Ishikawa (cell line): Measurements from ENCODE around the gene MCRS1.

Experiments used
- CEBPB ChIP-seq: IDR thresholded peaks from 2 replicates; pipeline ENCODE4 v1.6.1; 2012
- CREB1 ChIP-seq: IDR thresholded peaks from 2 replicates; pipeline ENCODE4 v1.6.1; 2012; ENCODE audit warnings: low read depth
- EGR1 ChIP-seq: IDR thresholded peaks from 2 replicates; pipeline ENCODE4 v1.6.1; 2012
- EP300 ChIP-seq: IDR thresholded peaks from 2 replicates; pipeline ENCODE4 v1.6.1; 2012; ENCODE audit warnings: borderline replicate concordance
- FOXM1 ChIP-seq: IDR thresholded peaks from 2 replicates; pipeline ENCODE4 v1.6.1; 2012; ENCODE audit warnings: low read depth, borderline replicate concordance
- MAX ChIP-seq: IDR thresholded peaks from 2 replicates; pipeline ENCODE4 v1.6.1; 2012
- REST ChIP-seq: IDR thresholded peaks from 2 replicates; pipeline ENCODE4 v1.6.1; 2012; ENCODE audit warnings: low read depth, mild to moderate bottlenecking
- TAF1 ChIP-seq: IDR thresholded peaks from 2 replicates; pipeline ENCODE4 v1.6.1; 2012; ENCODE audit warnings: low read depth, mild to moderate bottlenecking
- TCF12 ChIP-seq: IDR thresholded peaks from 2 replicates; pipeline ENCODE4 v1.6.1; 2012; ENCODE audit warnings: low read depth
- TEAD4 ChIP-seq: IDR thresholded peaks from 2 replicates; pipeline ENCODE4 v1.6.1; 2012
- USF1 ChIP-seq: IDR thresholded peaks from 2 replicates; pipeline ENCODE4 v1.6.1; 2012
- YY1 ChIP-seq: IDR thresholded peaks from 2 replicates; pipeline ENCODE4 v1.6.1; 2012; ENCODE audit warnings: low read depth
- ZBTB7A ChIP-seq: IDR thresholded peaks from 2 replicates; pipeline ENCODE4 v1.6.1; 2012; ENCODE audit warnings: low read depth

The MCRS1 gene

GRCh38 chr12:49552014-49552413, 15.9 kb downstream of the MCRS1 start:
- TF ChIP-seq CEBPB (0 out of 2 replicates have a peak, but pooled peaks have one; percentile 12), TEAD4 (no peak), USF1 (no peak)

- TF ChIP-seq FOXM1 (no peak), TCF12 (no peak), USF1 (no peak), REST (no peak), EGR1 (no peak), EP300 (no peak), TAF1 (no peak)
Measured at GRCh38 chr12:49550693-49551252, 17.2 kb downstream of the MCRS1 start.

GRCh38 chr12:49549735-49550692, 17.9 kb downstream of the MCRS1 start:
- no peak for TF ChIP-seq FOXM1
- no peak for TF ChIP-seq YY1
- no peak for TF ChIP-seq TAF1
- no peak for TF ChIP-seq MAX
- no peak for TF ChIP-seq TEAD4
- TF ChIP-seq EP300, result no peak
- TF ChIP-seq USF1, result no peak
- no peak for TF ChIP-seq REST

GRCh38 chr12:49548822-49549648, 18.9 kb downstream of the MCRS1 start:
- TF ChIP-seq FOXM1 (no peak), CREB1 (no peak), ZBTB7A (no peak), TEAD4 (no peak), TCF12 (no peak), USF1 (no peak), EP300 (no peak), CEBPB (no peak)

- TF ChIP-seq REST (no peak), MAX (no peak), YY1 (no peak), TCF12 (no peak)
Measured at GRCh38 chr12:49548481-49548821, 19.5 kb downstream of the MCRS1 start.
